NCI-H2029 (cell line): Measurements from ENCODE around the gene PYGM.
"Not testable (repeated sequence)": the region's sequence is repeated elsewhere in the genome, so short reads cannot be mapped to it uniquely, and the experiment has no call there.

Source experiments
- DNase-seq: peaks from one replicate; lab custom pipeline; 2025; lab: John Stamatoyannopoulos, UW

The PYGM gene

GRCh38 chr11:64716473-64717267, 43.1 kb downstream of the PYGM start:
- DNase-seq, result no peak

GRCh38 chr11:64715756-64716472, 43.9 kb downstream of the PYGM start:
- no peak for DNase-seq

GRCh38 chr11:64715110-64715509, 44.7 kb downstream of the PYGM start:
- DNase-seq, result no peak

- no peak for DNase-seq
These were observed 45.1 kb downstream of the PYGM start for GRCh38 chr11:64714666-64715065.

GRCh38 chr11:64713781-64714363, 45.9 kb downstream of the PYGM start:
- DNase-seq, result no peak

- DNase-seq, result no peak
These were observed 46.6 kb downstream of the PYGM start for GRCh38 chr11:64713016-64713707.

- no peak for DNase-seq
These were observed 47.3 kb downstream of the PYGM start for GRCh38 chr11:64712430-64713015.

GRCh38 chr11:64711956-64712362, 47.8 kb downstream of the PYGM start:
- DNase-seq, result no peak

GRCh38 chr11:64711138-64711955, 48.4 kb downstream of the PYGM start:
- no peak for DNase-seq

- DNase-seq, result no peak
These were observed 49.2 kb downstream of the PYGM start for GRCh38 chr11:64710418-64711137.

GRCh38 chr11:64705501-64705900, 54.3 kb downstream of the PYGM start:
- DNase-seq, result no peak

- no peak for DNase-seq
These were observed 56.7 kb downstream of the PYGM start for GRCh38 chr11:64703048-64703447.

- not testable (repeated sequence) for DNase-seq
These were observed 57.8 kb downstream of the PYGM start for GRCh38 chr11:64701956-64702355.

- DNase-seq, result no peak
These were observed 61.3 kb downstream of the PYGM start for GRCh38 chr11:64698427-64698826.

- DNase-seq, result no peak
These were observed 62.0 kb downstream of the PYGM start for GRCh38 chr11:64697663-64698375.
